Kidney tubule cell (primary cell): Measurements from ENCODE around the gene MAP3K14.
"Not testable (repeated sequence)": the region's sequence is repeated elsewhere in the genome, so short reads cannot be mapped to it uniquely, and the experiment has no call there.

Experiments used
- DNase-seq: peaks from one replicate; pipeline ENCODE4 v3.0.0-alpha.2; 2018; ENCODE audit warnings: low spot score

The MAP3K14 gene

GRCh38 chr17:45316434-45317110 is at the start of gene MAP3K14:
Gene MAP3K14, minus strand, starts transcription at chr17:45317020. Its CDS starts 26,275 bp downstream, at chr17:45290745.
- peak; percentile 78 for DNase-seq

GRCh38 chr17:45366049-45366448 is 49.2 kb upstream of the MAP3K14 start:
- no peak for DNase-seq

GRCh38 chr17:45364531-45365390 is 47.9 kb upstream of the MAP3K14 start:
- no peak for DNase-seq

- DNase-seq, result no peak
Observed at GRCh38 chr17:45363498-45363897, 46.7 kb upstream of the MAP3K14 start.

- no peak for DNase-seq
Observed at GRCh38 chr17:45361976-45362375, 45.2 kb upstream of the MAP3K14 start.

- no peak for DNase-seq
Observed at GRCh38 chr17:45361451-45361850, 44.6 kb upstream of the MAP3K14 start.

GRCh38 chr17:45357364-45357997 is 40.7 kb upstream of the MAP3K14 start:
- DNase-seq, result no peak

- no peak for DNase-seq
Observed at GRCh38 chr17:45355087-45355486, 38.3 kb upstream of the MAP3K14 start.

- peak; percentile 28 for DNase-seq
Observed at GRCh38 chr17:45353043-45353442, 36.2 kb upstream of the MAP3K14 start.

- DNase-seq, result no peak
Observed at GRCh38 chr17:45351831-45352230, 35.0 kb upstream of the MAP3K14 start.

GRCh38 chr17:45347444-45347843 is 30.6 kb upstream of the MAP3K14 start:
- DNase-seq, result no peak

- no peak for DNase-seq
Observed at GRCh38 chr17:45346216-45347015, 29.6 kb upstream of the MAP3K14 start.

GRCh38 chr17:45345554-45346215 is 28.9 kb upstream of the MAP3K14 start:
- DNase-seq, result no peak

GRCh38 chr17:45345246-45345553 is 28.4 kb upstream of the MAP3K14 start:
- no peak for DNase-seq

GRCh38 chr17:45343967-45344664 is 27.3 kb upstream of the MAP3K14 start:
- not testable (repeated sequence) for DNase-seq

- no peak for DNase-seq
Observed at GRCh38 chr17:45342871-45343526, 26.2 kb upstream of the MAP3K14 start.

- DNase-seq, result no peak
Observed at GRCh38 chr17:45342306-45342705, 25.5 kb upstream of the MAP3K14 start.

GRCh38 chr17:45341533-45342158 is 24.8 kb upstream of the MAP3K14 start:
- peak; percentile 93 for DNase-seq

- DNase-seq, result no peak
Observed at GRCh38 chr17:45339646-45340605, 23.1 kb upstream of the MAP3K14 start.
